Upper lobe of right lung (tissue), 1 donor: ENCODE results near the gene C7orf33. TPM values are rescaled to one million over a fixed set of nuclear protein-coding genes. Genes with fewer than 3 reads are reported as not detected.
"Not testable (repeated sequence)": the region's sequence is repeated elsewhere in the genome, so short reads cannot be mapped to it uniquely, and the experiment has no call there.

Experiments used
- ATAC-seq: fragments of 200-7000 bp; cut with Tn5 transposase; one replicate; pipeline ENCODE4 v1.9.1; 2020; ENCODE audit warnings: mild to moderate bottlenecking, moderate library complexity
- DNase-seq: peaks from one replicate; pipeline ENCODE4 v3.0.0-alpha.2; 2020
- H3K27ac ChIP-seq: fragments of 200-600 bp; one replicate; pipeline ENCODE4 v1.8.0; 2022
- H3K27me3 ChIP-seq: fragments of 200-600 bp; one replicate; pipeline ENCODE4 v1.8.0; 2022; ENCODE audit warnings: mild to moderate bottlenecking
- H3K36me3 ChIP-seq: fragments of 200-600 bp; one replicate; pipeline ENCODE4 v1.8.0; 2022
- H3K4me1 ChIP-seq: fragments of 200-600 bp; one replicate; pipeline ENCODE4 v1.8.0; 2022
- H3K4me3 ChIP-seq: fragments of 200-600 bp; one replicate; pipeline ENCODE4 v1.8.0; 2022; ENCODE audit warnings: mild to moderate bottlenecking
- H3K9me3 ChIP-seq: fragments of 200-600 bp; one replicate; pipeline ENCODE4 v1.8.0; 2022
- intact Hi-C: fragments of 100-400 bp; cut with DNase I; formaldehyde crosslinking; loops from one replicate; pipeline ENCODE4 v1.11.0; 2022
- total RNA-seq: library from RNA; stranded (reverse); fragmentation: NEBNext Ultra II Directional; extraction: Animal tissue kit (Norgen Biotek cat#: 25700); gene quantifications from one replicate; pipeline ENCODE4 v1.2.1, GENCODE V29; 2021
- TF ChIP-seq, protein P1 (sequence below): fragments of 200-600 bp; IDR thresholded peaks from one replicate; pipeline ENCODE4 v1.8.0; 2022; ENCODE audit warnings: antibody characterized with exemption
- donor health status: DM: no; HTN: yes; CAD: no; lungs with severe emphysema.

Gene C7orf33
- total RNA-seq, 1 donor from 2014 or later, result not detected

DNA sequence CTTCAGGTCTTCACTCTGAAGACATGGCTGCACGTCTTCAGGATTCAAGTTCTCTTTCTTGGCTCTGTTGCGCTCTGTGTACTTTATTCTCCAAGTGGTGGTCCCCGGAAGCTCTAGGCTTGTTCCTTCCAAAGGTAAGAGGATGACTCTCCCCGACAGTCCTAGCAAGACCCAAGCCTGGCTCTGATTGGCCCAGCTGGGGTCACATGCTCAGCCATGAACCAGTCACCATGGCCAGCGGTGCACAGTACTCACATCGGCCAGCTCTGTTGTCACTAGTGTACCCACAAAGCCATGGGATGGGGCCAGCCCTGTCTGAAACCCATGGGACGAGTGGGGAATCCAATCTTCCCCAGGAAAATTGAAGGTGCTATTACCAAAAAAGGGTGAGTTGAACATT lies 5.2 kb upstream of the C7orf33 start:
- Histone ChIP-seq H3K4me3 (no peak overlapping the region), H3K36me3 (no peaks in the 10 kb centered on the region), H3K27ac (no peak overlapping the region), H3K27me3 (peaks cover 6% of the 10 kb centered on the region), H3K9me3 (no peaks in the 10 kb centered on the region), H3K4me1 (no peaks in the 10 kb centered on the region)
- DNase-seq (no peak), ATAC-seq (no peak)
- TF ChIP-seq, protein P1, sequence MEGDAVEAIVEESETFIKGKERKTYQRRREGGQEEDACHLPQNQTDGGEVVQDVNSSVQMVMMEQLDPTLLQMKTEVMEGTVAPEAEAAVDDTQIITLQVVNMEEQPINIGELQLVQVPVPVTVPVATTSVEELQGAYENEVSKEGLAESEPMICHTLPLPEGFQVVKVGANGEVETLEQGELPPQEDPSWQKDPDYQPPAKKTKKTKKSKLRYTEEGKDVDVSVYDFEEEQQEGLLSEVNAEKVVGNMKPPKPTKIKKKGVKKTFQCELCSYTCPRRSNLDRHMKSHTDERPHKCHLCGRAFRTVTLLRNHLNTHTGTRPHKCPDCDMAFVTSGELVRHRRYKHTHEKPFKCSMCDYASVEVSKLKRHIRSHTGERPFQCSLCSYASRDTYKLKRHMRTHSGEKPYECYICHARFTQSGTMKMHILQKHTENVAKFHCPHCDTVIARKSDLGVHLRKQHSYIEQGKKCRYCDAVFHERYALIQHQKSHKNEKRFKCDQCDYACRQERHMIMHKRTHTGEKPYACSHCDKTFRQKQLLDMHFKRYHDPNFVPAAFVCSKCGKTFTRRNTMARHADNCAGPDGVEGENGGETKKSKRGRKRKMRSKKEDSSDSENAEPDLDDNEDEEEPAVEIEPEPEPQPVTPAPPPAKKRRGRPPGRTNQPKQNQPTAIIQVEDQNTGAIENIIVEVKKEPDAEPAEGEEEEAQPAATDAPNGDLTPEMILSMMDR, result no peak
- intact Hi-C loops, result no loop called here

DNA sequence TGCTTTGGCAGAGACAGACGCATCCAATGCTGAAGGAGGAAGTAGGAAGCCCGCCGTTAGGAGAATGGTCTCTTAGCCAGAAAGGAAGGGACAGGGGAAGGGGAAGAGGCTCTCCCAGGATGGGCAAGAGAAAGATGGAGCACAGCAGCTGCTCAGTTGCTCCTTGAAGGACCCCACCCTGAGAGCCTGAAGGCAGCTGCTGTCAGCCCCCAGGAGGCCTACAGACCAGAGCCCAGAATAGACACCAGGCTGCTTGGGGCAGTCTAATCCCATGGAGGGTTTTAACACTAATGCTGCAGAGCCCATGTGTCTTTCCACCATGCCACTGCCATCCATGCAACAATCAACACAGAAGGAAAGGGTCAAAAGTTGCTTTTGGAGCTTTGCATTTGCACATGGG lies 3.5 kb upstream of the C7orf33 start:
- TF ChIP-seq, protein P1, result no peak
- Histone ChIP-seq H3K36me3 (no peaks in the 10 kb centered on the region), H3K4me1 (no peaks in the 10 kb centered on the region), H3K9me3 (no peaks in the 10 kb centered on the region), H3K4me3 (no peak overlapping the region), H3K27ac (no peak overlapping the region), H3K27me3 (peaks cover 6% of the 10 kb centered on the region)
- intact Hi-C loops, result no loop called here
- ATAC-seq (no peak), DNase-seq (no peak)

DNA sequence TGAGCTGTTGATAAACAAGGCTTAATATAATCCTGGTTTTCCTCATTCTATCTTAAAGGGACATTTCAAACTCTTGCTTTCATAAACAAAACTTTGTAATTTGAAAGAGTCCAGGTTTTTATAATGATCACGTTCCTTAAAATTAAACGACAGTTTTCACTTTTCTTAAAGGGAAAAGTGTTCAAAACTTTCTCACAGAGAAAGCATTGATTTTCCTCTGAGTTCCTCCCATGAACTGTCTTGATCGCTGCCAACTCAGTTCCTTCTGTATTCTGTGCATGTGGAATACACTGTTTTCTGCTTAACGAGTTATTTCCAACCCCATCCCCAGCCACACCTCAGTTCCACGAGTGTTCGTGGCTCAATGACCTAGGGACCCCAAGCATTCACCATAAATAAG lies 2.4 kb upstream of the C7orf33 start:
- H3K27ac ChIP-seq, result no peak overlapping the region
- no peak for ATAC-seq
- no peak overlapping the region for H3K4me3 ChIP-seq
- H3K27me3 ChIP-seq, result peaks cover 6% of the 10 kb centered on the region
- TF ChIP-seq, protein P1, result no peak
- H3K9me3 ChIP-seq, result no peaks in the 10 kb centered on the region
- intact Hi-C loops, result no loop called here
- no peak for DNase-seq
- H3K36me3 ChIP-seq, result no peaks in the 10 kb centered on the region
- H3K4me1 ChIP-seq, result no peaks in the 10 kb centered on the region

DNA sequence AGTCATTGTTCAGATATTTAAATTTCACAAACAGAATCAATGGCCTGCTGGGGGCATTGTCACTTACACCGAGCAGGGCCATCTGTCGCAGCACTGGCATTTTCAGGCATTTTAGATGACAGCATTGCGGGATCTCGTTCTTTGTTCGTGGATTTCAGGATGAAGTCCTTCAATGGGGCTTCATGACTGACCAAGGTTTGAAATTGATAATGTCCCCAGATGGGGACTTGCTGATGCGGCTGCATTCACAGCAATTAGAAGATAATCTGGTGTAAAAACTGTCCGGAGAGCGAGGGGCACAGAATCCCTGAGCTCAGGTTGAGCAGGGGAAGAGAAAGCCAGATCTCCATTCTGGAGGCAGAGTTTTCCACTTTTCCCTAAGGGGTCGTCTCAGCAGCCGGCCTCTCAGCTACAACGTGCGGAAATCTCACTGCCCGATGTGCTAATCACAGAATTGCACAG lies 1.9 kb upstream of the C7orf33 start:
- DNase-seq (no peak), ATAC-seq (no peak)
- TF ChIP-seq, protein P1, result no peak
- Histone ChIP-seq H3K4me1 (no peaks in the 10 kb centered on the region), H3K27ac (no peak overlapping the region), H3K9me3 (no peaks in the 10 kb centered on the region), H3K36me3 (no peaks in the 10 kb centered on the region), H3K27me3 (peaks cover 6% of the 10 kb centered on the region), H3K4me3 (no peak overlapping the region)
- intact Hi-C loops, result no loop called here

DNA sequence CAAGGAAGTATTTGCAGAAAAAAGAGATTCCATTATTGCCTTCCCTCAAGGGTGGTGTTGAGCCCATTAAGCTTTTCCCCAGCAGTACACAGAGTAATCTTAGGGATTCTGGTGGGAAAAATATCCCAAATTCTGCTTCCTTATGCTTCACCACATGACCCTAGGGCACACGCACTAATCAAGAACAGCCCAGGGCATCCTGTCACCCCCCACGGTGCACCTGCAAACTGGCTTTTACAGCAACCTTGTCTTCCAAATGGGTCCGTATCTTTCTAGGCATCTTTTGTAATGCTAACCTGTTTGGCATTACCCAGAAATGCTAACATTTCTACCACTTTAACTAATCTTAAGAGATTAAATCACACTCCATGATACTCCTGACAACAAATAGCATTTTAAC lies 926 bp upstream of the C7orf33 start:
- DNase-seq, result no peak
- no peaks in the 10 kb centered on the region for H3K36me3 ChIP-seq
- H3K4me1 ChIP-seq, result no peaks in the 10 kb centered on the region
- TF ChIP-seq, protein P1, result no peak
- no peak for ATAC-seq
- H3K27ac ChIP-seq, result no peak overlapping the region
- H3K4me3 ChIP-seq, result no peak overlapping the region
- no peaks in the 10 kb centered on the region for H3K9me3 ChIP-seq
- intact Hi-C loops, result no loop called here
- peaks cover 6% of the 10 kb centered on the region for H3K27me3 ChIP-seq

DNA sequence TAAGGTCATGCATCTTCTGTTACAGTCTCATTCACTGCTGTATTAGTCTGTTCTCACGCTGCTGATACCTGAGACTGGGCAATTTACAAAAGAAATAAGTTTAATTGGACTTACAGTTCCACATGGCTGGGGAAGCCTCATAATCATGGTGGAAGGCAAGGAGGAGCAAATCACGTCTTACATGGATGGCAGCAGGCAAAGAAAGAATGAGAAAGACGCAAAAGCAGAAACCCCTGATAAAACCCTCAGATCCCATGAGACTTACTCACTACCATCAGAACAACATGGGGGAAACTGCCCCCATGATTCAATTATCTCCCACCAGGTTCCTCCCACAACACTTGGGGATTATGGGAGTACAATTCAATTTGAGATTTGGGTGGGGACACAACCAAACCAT lies 5.8 kb downstream of the C7orf33 start:
- H3K9me3 ChIP-seq, H3K27ac ChIP-seq, DNase-seq, ATAC-seq, intact Hi-C loops, H3K36me3 ChIP-seq, H3K4me3 ChIP-seq, H3K4me1 ChIP-seq, H3K27me3 ChIP-seq: not testable (repeated sequence)
